ENCODE data around the gene BCAR3. TPM values are rescaled to one million over a fixed set of nuclear protein-coding genes. Genes with fewer than 3 reads are reported as not detected.

Gene BCAR3
- total and polyA plus RNA-seq, 2 experiments from 2014 or later, result 22.6 to 23.7 TPM

- no peak for TF ChIP-seq EZH2 (IDR thresholded peaks at IDR 0.05; ENCODE audit: borderline replicate concordance)
- TF ChIP-seq, protein P1, sequence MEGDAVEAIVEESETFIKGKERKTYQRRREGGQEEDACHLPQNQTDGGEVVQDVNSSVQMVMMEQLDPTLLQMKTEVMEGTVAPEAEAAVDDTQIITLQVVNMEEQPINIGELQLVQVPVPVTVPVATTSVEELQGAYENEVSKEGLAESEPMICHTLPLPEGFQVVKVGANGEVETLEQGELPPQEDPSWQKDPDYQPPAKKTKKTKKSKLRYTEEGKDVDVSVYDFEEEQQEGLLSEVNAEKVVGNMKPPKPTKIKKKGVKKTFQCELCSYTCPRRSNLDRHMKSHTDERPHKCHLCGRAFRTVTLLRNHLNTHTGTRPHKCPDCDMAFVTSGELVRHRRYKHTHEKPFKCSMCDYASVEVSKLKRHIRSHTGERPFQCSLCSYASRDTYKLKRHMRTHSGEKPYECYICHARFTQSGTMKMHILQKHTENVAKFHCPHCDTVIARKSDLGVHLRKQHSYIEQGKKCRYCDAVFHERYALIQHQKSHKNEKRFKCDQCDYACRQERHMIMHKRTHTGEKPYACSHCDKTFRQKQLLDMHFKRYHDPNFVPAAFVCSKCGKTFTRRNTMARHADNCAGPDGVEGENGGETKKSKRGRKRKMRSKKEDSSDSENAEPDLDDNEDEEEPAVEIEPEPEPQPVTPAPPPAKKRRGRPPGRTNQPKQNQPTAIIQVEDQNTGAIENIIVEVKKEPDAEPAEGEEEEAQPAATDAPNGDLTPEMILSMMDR (IDR thresholded peaks at IDR 0.05; ENCODE audit: poor library complexity), result no peak
- TF ChIP-seq EZH2phosphoT487 (IDR thresholded peaks at IDR 0.05; ENCODE audit: low read depth, severe bottlenecking, unreplicated experiment), result no peak
- Histone ChIP-seq H3K27ac (no peak overlapping the region), H3K27me3 (no peaks in the 10 kb centered on the region), H4K20me1 (ENCODE audit: insufficient read depth, poor library complexity, severe bottlenecking) (no peaks in the 10 kb centered on the region), H2AFZ (no peak overlapping the region), H3K4me1 (ENCODE audit: insufficient read depth) (peaks cover 26% of the 10 kb centered on the region), H3K4me2 (no peak overlapping the region), H3K36me3 (replicated peaks; ENCODE audit: insufficient read depth, low read depth) (no peaks in the 10 kb centered on the region), H3K79me2 (no peaks in the 10 kb centered on the region), H3K9me3 (ENCODE audit: low read depth) (no peaks in the 10 kb centered on the region), H3K9me2 (replicated peaks; ENCODE audit: insufficient read depth) (no peaks in the 10 kb centered on the region), H3K4me3 (no peak overlapping the region)
- WGBS (ENCODE audit: low lambda C conversion rate, missing lambda C conversion rate), result 94% methylated on average over 7 of the region's 7 CpGs
- DNase-seq (ENCODE audit: low spot score), result no peak
Measured at GRCh38 chr1:93717640-93718039, 36.0 kb upstream of the BCAR3 start.

GRCh38 chr1:93716941-93717368 lies 35.3 kb upstream of the BCAR3 start:
- no peak for DNase-seq (ENCODE audit: low spot score)
- Histone ChIP-seq H3K4me1 (ENCODE audit: insufficient read depth) (peaks cover 26% of the 10 kb centered on the region), H3K79me2 (no peaks in the 10 kb centered on the region), H3K36me3 (replicated peaks; ENCODE audit: insufficient read depth, low read depth) (no peaks in the 10 kb centered on the region), H3K9me2 (replicated peaks; ENCODE audit: insufficient read depth) (no peaks in the 10 kb centered on the region), H3K9me3 (ENCODE audit: low read depth) (no peaks in the 10 kb centered on the region), H3K27ac (no peak overlapping the region), H3K27me3 (no peaks in the 10 kb centered on the region), H3K4me2 (no peak overlapping the region), H2AFZ (no peak overlapping the region), H4K20me1 (ENCODE audit: insufficient read depth, poor library complexity, severe bottlenecking) (no peaks in the 10 kb centered on the region), H3K4me3 (no peak overlapping the region)
- no peak for TF ChIP-seq EZH2 (IDR thresholded peaks at IDR 0.05; ENCODE audit: borderline replicate concordance)
- TF ChIP-seq, protein P1 (IDR thresholded peaks at IDR 0.05; ENCODE audit: poor library complexity), result no peak
- no peak for TF ChIP-seq EZH2phosphoT487 (IDR thresholded peaks at IDR 0.05; ENCODE audit: low read depth, severe bottlenecking, unreplicated experiment)
- WGBS (ENCODE audit: low lambda C conversion rate, missing lambda C conversion rate), result 97% methylated on average over 2 of the region's 2 CpGs

- Histone ChIP-seq H3K4me1 (ENCODE audit: insufficient read depth) (peaks cover 26% of the 10 kb centered on the region), H3K4me2 (no peak overlapping the region), H3K27me3 (no peaks in the 10 kb centered on the region), H3K4me3 (no peak overlapping the region), H3K79me2 (no peaks in the 10 kb centered on the region), H4K20me1 (ENCODE audit: insufficient read depth, poor library complexity, severe bottlenecking) (no peaks in the 10 kb centered on the region), H3K9me2 (replicated peaks; ENCODE audit: insufficient read depth) (no peaks in the 10 kb centered on the region), H3K27ac (no peak overlapping the region), H3K9me3 (ENCODE audit: low read depth) (no peaks in the 10 kb centered on the region), H3K36me3 (replicated peaks; ENCODE audit: insufficient read depth, low read depth) (no peaks in the 10 kb centered on the region), H2AFZ (no peak overlapping the region)
- DNase-seq (ENCODE audit: low spot score), result no peak
- WGBS (ENCODE audit: low lambda C conversion rate, missing lambda C conversion rate), result 100% methylated on average over 1 of the region's 1 CpG
- TF ChIP-seq, protein P1 (IDR thresholded peaks at IDR 0.05; ENCODE audit: poor library complexity), result no peak
- TF ChIP-seq EZH2 (IDR thresholded peaks at IDR 0.05; ENCODE audit: borderline replicate concordance) (no peak), EZH2phosphoT487 (IDR thresholded peaks at IDR 0.05; ENCODE audit: low read depth, severe bottlenecking, unreplicated experiment) (no peak)
Measured at GRCh38 chr1:93716163-93716562, 34.5 kb upstream of the BCAR3 start.
